Measurements from ENCODE around the gene ESR2.

Gene ESR2

DNA sequence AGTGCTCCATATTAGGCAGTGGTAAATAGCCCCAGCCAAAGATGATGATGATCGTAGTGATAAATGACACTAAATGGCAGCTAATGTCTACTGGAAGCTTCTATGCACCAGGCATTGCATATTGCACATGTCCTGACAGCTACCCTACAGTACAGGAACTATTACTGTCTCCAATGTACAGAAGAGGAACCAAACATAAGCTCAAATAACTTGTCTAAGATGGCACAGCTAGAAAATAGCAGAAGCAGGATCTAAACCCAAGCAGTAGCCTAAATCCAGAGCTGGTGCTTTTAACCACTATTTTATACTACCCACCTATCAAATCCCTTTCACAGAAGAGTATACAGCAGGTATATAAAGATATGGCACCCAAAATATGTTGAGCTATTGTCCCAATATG, 28.9 kb downstream of the ESR2 start:
- DNase-seq (ENCODE audit: low read depth): no peak

DNA sequence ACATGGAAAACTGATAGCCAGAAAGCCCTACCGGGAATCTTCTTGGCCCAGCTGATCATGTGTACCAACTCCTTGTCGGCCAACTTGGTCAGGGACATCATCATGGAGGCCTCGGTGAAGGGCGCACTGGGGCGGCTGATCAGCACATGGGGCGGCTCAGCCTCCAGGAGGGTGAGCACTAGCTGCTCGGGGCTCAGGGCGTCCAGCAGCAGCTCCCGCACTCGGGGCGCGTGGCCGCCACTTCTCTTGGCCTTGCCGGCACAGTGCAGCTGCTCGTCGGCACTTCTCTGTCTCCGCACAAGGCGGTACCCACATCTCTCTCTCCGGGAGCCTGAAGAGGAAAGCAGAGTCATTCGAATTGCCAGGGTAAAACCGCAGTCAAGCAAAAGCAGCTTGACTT, 33.8 kb downstream of the ESR2 start:
- no peak for DNase-seq (ENCODE audit: low read depth)

DNA sequence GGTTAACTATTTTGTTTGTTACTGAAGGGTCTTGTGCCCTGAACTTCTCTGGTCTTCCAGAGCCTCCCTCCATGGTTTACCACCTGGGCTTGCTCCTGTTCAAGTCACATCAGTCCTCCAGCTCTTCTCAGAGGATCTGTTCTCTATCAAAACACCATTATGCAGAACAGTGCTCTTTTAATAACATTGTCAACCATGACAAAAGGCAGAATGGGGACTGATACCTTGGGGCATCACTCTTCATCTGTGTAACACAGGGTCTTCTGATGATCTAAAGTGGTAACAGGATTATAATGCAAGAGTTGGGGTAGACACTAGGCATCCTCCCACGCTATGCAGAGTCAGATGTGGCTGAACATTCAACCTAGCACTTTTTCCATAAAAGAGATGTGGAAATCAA, 38.4 kb downstream of the ESR2 start:
- DNase-seq (ENCODE audit: low read depth): no peak

- peak; percentile 62 for DNase-seq (ENCODE audit: low read depth)
Observed at GRCh38 chr14:64253672-64254071, 40.5 kb downstream of the ESR2 start.

DNA sequence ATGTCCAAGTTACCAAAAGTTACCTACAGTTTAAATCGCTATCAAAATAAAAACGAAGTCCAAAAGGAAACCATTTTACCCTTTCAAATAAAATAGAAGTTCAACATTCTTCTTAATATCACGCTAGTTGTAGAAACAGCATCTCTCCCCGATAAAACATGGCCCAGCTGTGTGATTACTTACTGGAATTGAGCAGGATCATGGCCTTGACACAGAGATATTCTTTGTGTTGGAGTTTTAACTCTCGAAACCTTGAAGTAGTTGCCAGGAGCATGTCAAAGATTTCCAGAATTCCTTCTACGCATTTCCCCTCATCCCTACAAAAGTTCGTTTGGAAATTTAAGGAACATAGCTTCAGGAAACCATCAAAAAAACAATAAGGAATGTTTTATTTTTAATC, 44.8 kb downstream of the ESR2 start:
- DNase-seq (ENCODE audit: low read depth): no peak

GRCh38 chr14:64248689-64249088, 45.5 kb downstream of the ESR2 start:
- no peak for DNase-seq (ENCODE audit: low read depth)

- no peak for DNase-seq (ENCODE audit: low read depth)
Observed at GRCh38 chr14:64247195-64247594, 47.0 kb downstream of the ESR2 start.

- no peak for DNase-seq (ENCODE audit: low read depth)
Observed at GRCh38 chr14:64246688-64247087, 47.5 kb downstream of the ESR2 start.

DNA sequence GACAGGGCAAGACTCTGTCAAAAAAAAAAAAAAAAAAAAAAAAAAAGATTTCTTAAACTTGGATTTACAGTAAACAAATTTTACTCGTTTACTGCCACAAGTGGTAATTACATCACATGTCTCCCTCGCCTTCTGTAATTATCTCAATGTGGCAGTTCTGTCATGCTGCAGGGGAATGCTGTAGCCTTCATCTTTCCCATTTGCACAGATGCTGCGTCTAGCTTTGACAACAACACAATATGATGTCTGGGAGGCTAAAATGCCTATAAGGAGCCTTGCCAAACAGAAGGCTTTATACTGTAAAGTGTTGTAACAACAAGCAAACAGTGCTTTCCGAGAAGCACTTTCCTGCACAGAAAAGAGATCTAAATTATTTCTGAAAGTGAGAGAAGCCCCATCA, 48.7 kb downstream of the ESR2 start:
- no peak for DNase-seq (ENCODE audit: low read depth)

- no peak for DNase-seq (ENCODE audit: low read depth)
Observed at GRCh38 chr14:64244279-64244678, 49.9 kb downstream of the ESR2 start.

GRCh38 chr14:64238631-64239030, 55.5 kb downstream of the ESR2 start:
- DNase-seq (ENCODE audit: low read depth): no peak

- no peak for DNase-seq (ENCODE audit: low read depth)
Observed at GRCh38 chr14:64238049-64238448, 56.1 kb downstream of the ESR2 start.

- no peak for DNase-seq (ENCODE audit: low read depth)
Observed at GRCh38 chr14:64235652-64236640, 58.2 kb downstream of the ESR2 start.

GRCh38 chr14:64234877-64235651, 59.1 kb downstream of the ESR2 start:
- DNase-seq (ENCODE audit: low read depth): no peak

GRCh38 chr14:64233531-64234190, 60.5 kb downstream of the ESR2 start:
- no peak for DNase-seq (ENCODE audit: low read depth)

DNA sequence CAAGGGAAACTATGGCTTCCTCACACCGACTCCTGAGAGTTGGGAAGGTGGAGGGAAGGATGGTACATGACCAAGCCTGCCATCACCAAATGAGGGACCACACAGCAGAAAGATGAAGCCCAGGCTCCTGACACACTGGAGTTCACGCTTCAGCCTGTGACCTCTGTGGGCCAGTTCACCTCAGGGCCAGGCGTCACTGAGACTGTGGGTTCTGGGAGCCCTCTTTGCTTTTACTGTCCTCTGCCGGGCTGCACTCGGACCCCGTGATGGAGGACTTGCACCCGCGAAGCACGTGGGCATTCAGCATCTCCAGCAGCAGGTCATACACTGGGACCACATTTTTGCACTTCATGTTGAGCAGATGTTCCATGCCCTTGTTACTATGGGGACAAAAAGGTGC, 61.2 kb downstream of the ESR2 start:
- no peak for DNase-seq (ENCODE audit: low read depth)

DNA sequence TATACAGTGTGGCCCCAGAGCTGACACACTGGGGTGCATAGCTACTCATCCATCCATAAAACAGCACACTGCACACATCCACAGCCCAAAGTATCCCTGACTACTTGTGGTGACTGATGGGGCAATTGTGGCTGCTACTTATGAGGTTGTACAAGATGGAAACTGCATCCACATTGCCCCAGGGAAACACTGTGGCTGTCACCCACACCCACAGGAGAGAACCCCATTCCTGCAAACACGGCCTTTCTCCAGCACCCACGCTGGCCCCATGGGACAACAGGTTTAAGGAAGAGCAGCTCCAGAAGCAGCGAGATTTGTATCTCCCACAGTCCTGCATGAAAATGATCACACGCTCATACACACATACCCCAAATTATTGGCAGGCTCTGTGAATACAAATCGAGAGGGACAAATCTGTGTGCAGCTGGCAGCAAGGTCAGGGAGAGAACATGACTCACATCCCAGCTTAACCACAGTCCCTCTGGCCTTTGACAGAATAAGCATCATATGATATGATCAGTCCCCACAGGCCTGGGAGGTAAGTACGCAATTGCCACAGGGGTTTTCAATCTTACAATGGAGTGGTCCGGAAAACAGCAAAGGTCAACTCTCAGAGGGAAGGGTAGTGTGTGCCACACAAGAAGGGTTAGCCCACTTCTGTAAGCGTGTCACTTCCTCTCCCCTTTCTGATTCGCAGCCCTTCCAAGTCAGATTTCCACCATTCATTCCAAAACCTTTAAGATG, 61.9 kb downstream of the ESR2 start:
- peak; percentile 69 for DNase-seq (ENCODE audit: low read depth)

GRCh38 chr14:64229489-64229888, 64.7 kb downstream of the ESR2 start:
- DNase-seq (ENCODE audit: low read depth): no peak

DNA sequence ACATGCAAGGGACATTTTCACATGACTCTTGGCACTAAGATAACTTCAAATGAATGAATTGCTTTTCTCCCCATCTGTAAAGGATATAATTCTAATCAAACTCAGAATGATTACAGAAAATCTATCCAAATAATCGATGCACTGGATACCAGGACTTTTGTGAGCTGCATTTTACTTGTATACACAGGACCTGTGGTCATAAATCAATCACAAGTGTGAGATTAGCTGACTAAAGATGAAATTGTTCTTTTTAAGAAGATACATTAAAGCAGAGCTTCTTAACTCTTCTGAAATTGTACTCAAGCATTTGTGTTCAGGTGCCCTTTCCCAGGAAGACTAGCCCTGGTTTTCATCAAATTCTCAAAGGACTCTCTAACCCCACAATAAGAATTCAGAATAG, 66.3 kb downstream of the ESR2 start:
- DNase-seq (ENCODE audit: low read depth): no peak

DNA sequence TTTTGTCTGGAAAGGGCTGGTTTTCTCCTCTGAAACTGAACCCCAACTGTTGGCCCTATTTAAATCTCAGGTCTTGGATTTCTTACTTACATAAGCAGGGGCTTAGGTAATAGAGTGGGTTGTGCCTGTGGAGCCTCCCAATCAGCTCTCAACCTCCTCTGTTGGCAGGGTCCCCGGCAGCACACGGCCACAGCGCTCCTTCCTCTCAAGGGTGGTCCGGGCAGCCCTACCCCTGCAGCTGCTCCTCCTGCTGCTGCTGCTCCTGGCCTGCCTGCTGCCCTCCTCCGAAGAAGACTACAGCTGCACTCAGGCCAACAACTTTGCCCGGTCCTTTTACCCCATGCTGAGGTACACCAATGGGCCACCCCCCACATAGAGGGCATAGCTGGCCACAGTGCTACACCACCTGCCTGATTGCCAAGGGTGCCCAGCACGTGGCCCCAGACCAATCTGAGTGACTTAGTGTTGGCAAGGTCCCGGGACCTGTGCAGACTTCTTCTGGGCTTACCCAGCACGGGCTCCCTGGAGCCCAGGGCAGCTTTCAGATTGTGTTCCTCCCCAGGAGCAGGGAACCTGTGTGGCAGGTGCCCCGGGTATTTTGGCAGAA, 68.9 kb downstream of the ESR2 start:
- DNase-seq (ENCODE audit: low read depth): no peak

GRCh38 chr14:64221391-64222003, 72.7 kb downstream of the ESR2 start:
- no peak for DNase-seq (ENCODE audit: low read depth)

Data from HS-5 (cell line).